Activated T-cell treated with anti-CD3 and anti-CD28 coated beads, Interleukin-2, amount 50 U/mL, for 72 hours (primary cell): ENCODE measurements around the gene FAM53B. TPM values are rescaled to one million over a fixed set of nuclear protein-coding genes. Genes with fewer than 3 reads are reported as not detected.

Source experiments
- ATAC-seq, 2 donors: fragments of 150-1000 bp; cut with Tn5 transposase; replicated peaks in 1 of 2; 2 replicates each; pipeline ENCODE4 v1.10.0; 2021; ENCODE audit warnings: moderate library complexity in 2 of 2, mild to moderate bottlenecking in 1 of 2
- DNase-seq, 2 donors: peaks; one replicate each; pipeline ENCODE4 v3.0.0; 2021 to 2022; ENCODE audit warnings: mixed read lengths in 1 of 2
- H3K27ac Mint-ChIP-seq: one replicate; pipeline ENCODE4 v1.8.0; 2022; ENCODE audit warnings: mild to moderate bottlenecking, moderate library complexity, mixed read lengths
- H3K27me3 Mint-ChIP-seq: one replicate; pipeline ENCODE4 v1.8.0; 2022; ENCODE audit warnings: low read depth, mixed read lengths
- H3K36me3 Mint-ChIP-seq, 2 donors: one replicate each; pipeline ENCODE4 v1.8.0; 2022; ENCODE audit warnings: mixed read lengths in 2 of 2, mild to moderate bottlenecking in 1 of 2; ENCODE audit not compliant: insufficient read depth in 2 of 2
- H3K4me1 Mint-ChIP-seq: one replicate; pipeline ENCODE4 v1.8.0; 2022; ENCODE audit warnings: low read depth, mixed read lengths
- H3K4me3 Mint-ChIP-seq, 2 donors: one replicate each; pipeline ENCODE4 v1.8.0; 2022; ENCODE audit warnings: mild to moderate bottlenecking in 2 of 2, mixed read lengths in 2 of 2, moderate library complexity in 2 of 2
- H3K9me3 Mint-ChIP-seq, 2 donors: one replicate each; pipeline ENCODE4 v1.8.0; 2022; ENCODE audit warnings: mixed read lengths in 2 of 2
- total RNA-seq, 2 donors: library from RNA; stranded (reverse); gene quantifications; one replicate each; pipeline ENCODE4 v1.2.3, GENCODE V29; 2022

The FAM53B gene
- total RNA-seq, 2 donors from 2014 or later = 30.0 to 37.7 TPM

DNA sequence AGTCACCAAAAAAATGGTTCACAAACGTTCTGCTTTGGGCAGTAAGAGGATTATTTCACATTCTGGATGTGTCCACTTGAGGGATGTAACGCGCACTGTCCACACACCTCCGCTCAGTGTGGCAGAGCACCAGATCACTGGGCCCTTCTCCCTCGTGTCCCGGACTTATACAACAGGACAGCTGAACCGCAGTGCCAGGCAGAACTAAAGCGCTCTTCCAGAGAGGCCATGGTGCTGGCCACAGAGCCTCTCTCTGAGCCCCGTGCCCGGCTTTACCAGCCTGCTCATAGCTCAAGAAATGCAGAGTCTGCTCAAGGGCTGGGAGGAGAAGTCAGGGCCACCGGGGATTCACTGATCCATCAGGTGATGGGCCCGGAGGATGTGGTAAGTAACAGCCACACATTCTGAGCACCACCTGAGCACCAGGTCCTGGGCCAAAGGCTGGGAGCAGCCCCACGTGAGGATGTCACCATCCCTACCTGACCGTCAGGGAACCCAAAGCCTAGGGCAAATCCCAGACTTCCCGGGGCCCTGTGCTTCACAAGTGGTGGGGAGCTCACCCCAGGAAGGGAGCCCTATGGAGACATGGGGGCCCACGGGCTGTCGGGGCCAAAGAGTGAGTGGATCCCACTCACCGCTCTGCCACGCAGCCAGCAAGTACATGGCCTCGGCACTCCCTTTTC lies 74.9 kb downstream of the FAM53B start:
- Mint-ChIP-seq H3K27me3 (no peaks in the 10 kb centered on the region), H3K9me3 (no peaks in the 10 kb centered on the region), H3K36me3 (no peaks in the 10 kb centered on the region), H3K4me3 (no peak overlapping the region), H3K4me1 (peaks cover 42% of the 10 kb centered on the region), H3K27ac (no peak overlapping the region)
- no peak for DNase-seq
- ATAC-seq = no peak

DNA sequence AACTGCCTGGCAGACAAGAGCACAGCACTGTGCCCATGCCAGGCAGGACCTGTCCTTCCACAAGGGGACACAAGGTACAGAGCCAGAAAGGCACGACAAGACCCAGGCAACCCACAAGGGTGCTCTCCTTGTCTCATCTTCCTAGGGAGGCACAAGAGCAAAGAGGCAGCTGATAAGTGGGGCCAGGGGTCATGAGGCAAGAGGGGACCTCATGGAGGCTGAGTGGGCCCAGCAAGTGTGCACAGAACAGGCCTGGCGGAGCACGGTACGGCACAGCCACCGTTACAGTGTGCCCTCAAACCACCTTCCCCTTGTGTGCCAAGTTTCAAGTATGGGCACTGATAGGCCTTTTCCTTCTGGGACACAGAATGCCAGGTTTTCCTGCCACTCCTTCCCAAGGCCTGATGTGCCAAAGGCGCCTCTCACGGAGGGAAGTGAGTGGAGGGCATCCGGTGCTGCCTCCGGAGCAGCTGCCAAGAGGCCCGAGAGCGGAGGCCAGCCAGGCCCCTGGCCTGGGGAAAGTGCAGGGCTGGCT lies 75.6 kb downstream of the FAM53B start:
- DNase-seq (no peak), ATAC-seq (no peak)
- no peaks in the 10 kb centered on the region for H3K27me3 Mint-ChIP-seq
- H3K9me3 Mint-ChIP-seq = no peaks in the 10 kb centered on the region
- peaks cover 35% of the 10 kb centered on the region for H3K4me1 Mint-ChIP-seq
- no peak overlapping the region for H3K27ac Mint-ChIP-seq
- H3K4me3 Mint-ChIP-seq = peak overlapping the region in 1 of 2 donors; percentile 5
- H3K36me3 Mint-ChIP-seq = peaks cover 0 to 1% of the 10 kb centered on the region in 2 donors

DNA sequence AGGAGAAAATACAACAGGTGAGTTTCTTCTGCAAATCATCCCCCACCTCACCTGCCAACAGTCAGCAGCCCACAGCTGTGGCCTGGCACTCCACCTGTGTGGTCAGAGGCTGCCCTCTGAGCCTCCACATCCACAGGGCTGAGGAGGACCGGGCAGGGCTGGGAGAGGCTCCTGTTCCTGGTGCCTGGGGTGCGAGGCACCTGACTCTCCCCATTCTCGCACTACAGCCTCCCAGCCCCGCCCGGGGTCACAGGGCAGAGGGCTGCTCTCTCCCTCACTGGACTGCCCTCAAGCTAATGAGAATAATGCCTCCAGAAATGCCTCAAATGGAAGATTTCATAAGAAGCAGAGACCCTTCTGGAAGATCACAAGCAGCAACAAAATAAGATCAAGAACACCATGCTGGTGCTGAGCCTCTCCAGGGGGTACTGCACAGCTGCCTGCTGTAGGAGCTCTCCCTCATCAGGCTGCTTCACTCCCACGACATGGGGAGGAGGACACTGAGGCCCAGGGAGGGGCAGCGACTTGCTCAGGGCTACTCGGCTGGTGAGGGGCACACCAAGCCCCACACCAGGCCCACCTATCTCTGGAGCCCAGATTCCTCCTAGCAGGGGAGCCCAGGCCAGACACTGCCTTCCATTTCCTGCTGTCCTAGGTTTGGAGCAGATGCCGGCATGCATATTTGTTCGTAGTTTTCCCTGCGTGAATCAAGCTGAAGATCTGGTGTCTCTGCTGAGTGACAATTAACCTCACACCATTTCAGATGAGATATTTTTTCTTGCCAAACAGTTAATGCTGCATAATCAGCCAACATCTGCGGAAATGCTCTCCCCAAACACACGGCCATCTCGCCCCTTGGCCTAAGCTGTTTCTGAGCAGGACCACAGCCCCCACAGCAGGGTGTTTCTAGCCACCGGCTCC lies 76.5 kb downstream of the FAM53B start:
- peaks cover 0 to 1% of the 10 kb centered on the region in 2 donors for H3K36me3 Mint-ChIP-seq
- H3K4me3 Mint-ChIP-seq = peak overlapping the region in 1 of 2 donors; percentile 5
- H3K27me3 Mint-ChIP-seq = no peaks in the 10 kb centered on the region
- H3K9me3 Mint-ChIP-seq = no peaks in the 10 kb centered on the region
- peaks cover 26% of the 10 kb centered on the region for H3K4me1 Mint-ChIP-seq
- ATAC-seq = no peak
- no peak overlapping the region for H3K27ac Mint-ChIP-seq
- no peak for DNase-seq

DNA sequence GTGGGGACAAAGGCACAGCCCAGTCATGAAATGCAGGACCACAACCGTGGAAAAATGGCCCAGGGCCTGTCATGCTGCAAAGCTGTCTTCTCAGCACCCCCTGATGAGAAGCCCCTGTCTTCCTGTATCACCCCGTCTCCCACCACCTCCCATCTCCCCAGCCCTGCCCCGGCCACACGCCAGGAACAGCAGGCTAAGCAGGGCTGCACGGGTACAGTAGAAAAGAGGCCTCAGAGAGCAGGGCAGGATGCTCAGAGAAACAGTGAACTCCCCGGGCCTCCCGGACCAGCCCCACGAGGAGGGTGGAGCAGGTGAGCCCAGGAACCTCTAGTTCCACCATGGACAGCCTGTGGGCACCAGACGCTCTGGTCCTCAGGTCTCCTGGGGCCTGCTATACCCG lies 77.7 kb downstream of the FAM53B start:
- H3K4me1 Mint-ChIP-seq = peaks cover 14% of the 10 kb centered on the region
- no peaks in the 10 kb centered on the region for H3K27me3 Mint-ChIP-seq
- H3K36me3 Mint-ChIP-seq = peaks cover 0 to 1% of the 10 kb centered on the region in 2 donors
- no peak overlapping the region for H3K27ac Mint-ChIP-seq
- ATAC-seq (no peak), DNase-seq (no peak)
- no peak overlapping the region for H3K4me3 Mint-ChIP-seq
- no peaks in the 10 kb centered on the region for H3K9me3 Mint-ChIP-seq

DNA sequence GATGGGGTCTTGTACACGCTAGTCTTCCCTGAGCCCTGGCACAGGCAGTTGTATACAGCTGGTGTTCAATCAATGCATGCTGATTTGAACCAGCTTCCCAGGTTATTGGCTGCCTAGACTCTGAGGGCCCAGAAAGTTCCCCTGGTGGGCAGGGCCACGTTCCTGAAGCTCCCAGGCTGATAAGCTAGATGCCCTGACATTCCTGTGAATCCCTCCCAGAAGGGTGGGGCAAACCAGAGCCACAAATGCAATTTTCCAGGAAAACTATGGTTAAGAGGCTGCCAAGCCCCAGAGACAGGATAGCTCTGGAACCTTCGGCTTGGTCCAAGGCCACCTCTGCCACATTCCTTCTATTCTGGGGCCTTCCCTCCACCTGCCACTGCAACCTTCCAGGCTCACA lies 78.2 kb downstream of the FAM53B start:
- H3K27ac Mint-ChIP-seq = no peak overlapping the region
- H3K36me3 Mint-ChIP-seq = peaks cover 0 to 1% of the 10 kb centered on the region in 2 donors
- ATAC-seq (no peak), DNase-seq (no peak)
- no peaks in the 10 kb centered on the region for H3K27me3 Mint-ChIP-seq
- H3K4me3 Mint-ChIP-seq = no peak overlapping the region
- H3K9me3 Mint-ChIP-seq = no peaks in the 10 kb centered on the region
- peaks cover 9% of the 10 kb centered on the region for H3K4me1 Mint-ChIP-seq

DNA sequence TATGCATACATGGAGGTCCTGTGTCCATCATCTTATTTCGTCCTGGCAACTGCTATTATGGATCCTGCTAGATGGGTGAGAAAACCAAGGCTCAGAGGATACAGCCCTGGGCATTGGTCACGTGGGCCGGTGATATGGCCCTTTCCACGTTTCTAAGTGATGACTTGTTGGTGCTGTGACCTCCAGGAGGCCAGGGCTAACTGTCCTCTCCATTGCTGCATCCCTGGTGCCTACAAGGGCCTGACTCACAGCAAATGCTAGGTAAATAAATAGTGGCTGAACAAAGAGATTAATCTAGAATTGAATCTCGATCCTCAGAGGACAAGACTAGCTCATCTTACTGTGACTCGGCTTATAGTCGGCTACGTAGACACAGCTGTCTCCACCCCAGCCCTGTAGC lies 78.6 kb downstream of the FAM53B start:
- no peak for ATAC-seq
- H3K4me3 Mint-ChIP-seq = no peak overlapping the region
- H3K4me1 Mint-ChIP-seq = peaks cover 5% of the 10 kb centered on the region
- no peaks in the 10 kb centered on the region for H3K27me3 Mint-ChIP-seq
- H3K36me3 Mint-ChIP-seq = peaks cover 0 to 1% of the 10 kb centered on the region in 2 donors
- no peak overlapping the region for H3K27ac Mint-ChIP-seq
- DNase-seq = no peak
- H3K9me3 Mint-ChIP-seq = no peaks in the 10 kb centered on the region

DNA sequence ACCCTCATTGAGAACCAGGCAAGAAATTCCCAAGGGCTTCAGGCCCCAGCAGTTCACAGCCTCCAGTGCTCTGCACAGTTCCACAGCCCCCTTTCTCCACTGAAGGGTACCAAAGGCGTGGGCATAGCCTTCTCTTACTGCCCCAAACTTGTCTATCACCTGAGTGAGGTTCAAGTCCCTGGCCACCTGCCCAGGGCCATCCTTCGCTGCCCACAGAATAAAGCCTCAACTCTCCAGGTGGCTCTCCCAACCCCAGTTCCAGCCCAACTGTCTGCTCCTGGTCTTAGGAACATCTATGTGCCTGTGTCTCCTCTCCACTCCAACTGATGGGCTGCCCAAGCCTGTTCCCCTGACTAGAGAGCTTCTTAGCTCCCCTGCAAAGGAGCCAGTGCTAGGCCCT lies 79.1 kb downstream of the FAM53B start:
- Mint-ChIP-seq H3K9me3 (no peaks in the 10 kb centered on the region), H3K36me3 (peaks cover 0 to 1% of the 10 kb centered on the region in 2 donors), H3K27ac (no peak overlapping the region), H3K27me3 (no peaks in the 10 kb centered on the region), H3K4me1 (peaks cover 4% of the 10 kb centered on the region), H3K4me3 (no peak overlapping the region)
- ATAC-seq = no peak
- no peak for DNase-seq

DNA sequence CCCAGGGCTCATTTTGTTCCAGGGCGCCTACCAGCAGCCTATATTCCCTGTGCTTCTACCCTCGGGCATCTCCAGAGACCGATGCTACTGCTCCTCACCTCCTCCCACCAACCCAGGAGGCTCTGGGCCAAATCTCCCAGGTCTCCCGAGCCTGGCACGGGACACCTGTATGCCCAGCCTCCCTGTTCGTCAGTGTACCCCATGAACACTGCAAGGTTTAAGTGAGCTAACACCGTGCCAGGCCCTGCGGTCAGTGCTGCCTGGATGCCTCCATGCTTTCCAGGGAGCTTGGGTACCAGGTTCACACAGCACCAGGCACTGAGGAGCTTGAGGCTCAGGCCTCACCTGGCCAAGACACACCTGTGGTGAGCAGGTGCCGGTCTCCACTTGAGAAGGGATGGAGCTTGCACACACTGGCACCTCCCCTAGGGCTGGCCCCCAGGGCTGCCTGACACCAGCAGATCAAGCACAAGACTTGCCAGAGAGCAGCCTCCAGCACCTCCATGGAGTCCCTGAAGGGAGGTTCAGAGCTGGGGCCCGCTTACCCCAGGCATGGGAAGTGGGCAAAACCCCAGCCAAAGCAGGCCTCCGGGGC lies 80.3 kb downstream of the FAM53B start:
- Mint-ChIP-seq H3K9me3 (no peaks in the 10 kb centered on the region), H3K4me1 (peaks cover 16% of the 10 kb centered on the region)
- DNase-seq = no peak

DNA sequence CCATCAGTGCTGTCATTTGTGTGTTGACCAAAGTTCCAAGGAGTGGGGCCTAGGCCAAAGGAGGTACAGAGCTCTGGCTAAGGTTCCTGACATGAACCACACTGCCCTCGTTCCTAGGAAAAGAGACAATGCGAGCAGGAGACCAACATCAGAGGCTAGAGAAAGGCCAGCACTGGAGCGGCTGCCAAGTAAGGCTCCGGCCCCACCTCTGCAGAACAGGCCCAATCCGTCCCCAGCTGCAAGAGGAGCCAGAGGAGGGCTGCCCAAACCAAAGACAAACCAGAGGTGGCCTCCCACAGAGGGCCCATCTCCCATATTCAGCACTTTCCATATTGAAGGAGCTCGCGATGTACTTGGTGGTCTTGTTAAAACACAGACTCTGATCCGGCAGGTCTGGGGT lies 81.0 kb downstream of the FAM53B start:
- Mint-ChIP-seq H3K4me3 (no peak overlapping the region), H3K36me3 (peaks cover 0 to 1% of the 10 kb centered on the region in 2 donors), H3K27me3 (no peaks in the 10 kb centered on the region), H3K27ac (no peak overlapping the region), H3K9me3 (no peaks in the 10 kb centered on the region), H3K4me1 (peaks cover 22% of the 10 kb centered on the region)
- no peak for ATAC-seq
- no peak for DNase-seq

More for the DNA sequence above, 80.3 kb downstream of the FAM53B start:
- no peaks in the 10 kb centered on the region for H3K27me3 Mint-ChIP-seq
- ATAC-seq = no peak
- H3K4me3 Mint-ChIP-seq = no peak overlapping the region
- H3K27ac Mint-ChIP-seq = no peak overlapping the region
- peaks cover 0 to 1% of the 10 kb centered on the region in 2 donors for H3K36me3 Mint-ChIP-seq

DNA sequence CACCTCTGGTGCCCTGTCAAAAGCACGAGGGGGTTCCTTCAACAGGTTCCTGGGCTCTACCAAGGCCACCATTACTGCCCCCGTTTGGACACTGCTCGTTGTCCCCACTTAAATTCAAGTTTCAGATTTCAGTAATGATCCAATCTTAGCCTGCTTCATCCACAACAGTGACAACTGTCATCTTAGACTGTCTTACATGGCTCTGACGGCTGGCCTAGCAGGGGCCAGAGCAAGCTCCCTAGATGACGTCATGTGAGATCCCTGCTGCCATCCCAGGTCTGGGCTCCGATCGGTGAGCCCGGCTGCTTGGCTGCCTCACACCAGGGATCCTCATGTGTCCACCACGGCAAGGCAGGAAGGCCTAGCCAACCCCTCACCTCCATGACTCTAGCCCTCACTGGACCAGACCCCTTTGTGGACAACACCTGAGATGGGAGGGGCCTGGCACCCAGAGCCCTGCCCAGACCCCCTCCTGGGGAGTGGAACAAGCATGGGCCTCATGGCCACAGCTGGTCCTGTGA lies 82.5 kb downstream of the FAM53B start:
- no peak for ATAC-seq
- Mint-ChIP-seq H3K4me1 (peaks cover 32% of the 10 kb centered on the region), H3K27ac (no peak overlapping the region), H3K4me3 (no peak overlapping the region), H3K9me3 (no peaks in the 10 kb centered on the region), H3K27me3 (no peaks in the 10 kb centered on the region), H3K36me3 (peaks cover 0 to 1% of the 10 kb centered on the region in 2 donors)
- no peak for DNase-seq

DNA sequence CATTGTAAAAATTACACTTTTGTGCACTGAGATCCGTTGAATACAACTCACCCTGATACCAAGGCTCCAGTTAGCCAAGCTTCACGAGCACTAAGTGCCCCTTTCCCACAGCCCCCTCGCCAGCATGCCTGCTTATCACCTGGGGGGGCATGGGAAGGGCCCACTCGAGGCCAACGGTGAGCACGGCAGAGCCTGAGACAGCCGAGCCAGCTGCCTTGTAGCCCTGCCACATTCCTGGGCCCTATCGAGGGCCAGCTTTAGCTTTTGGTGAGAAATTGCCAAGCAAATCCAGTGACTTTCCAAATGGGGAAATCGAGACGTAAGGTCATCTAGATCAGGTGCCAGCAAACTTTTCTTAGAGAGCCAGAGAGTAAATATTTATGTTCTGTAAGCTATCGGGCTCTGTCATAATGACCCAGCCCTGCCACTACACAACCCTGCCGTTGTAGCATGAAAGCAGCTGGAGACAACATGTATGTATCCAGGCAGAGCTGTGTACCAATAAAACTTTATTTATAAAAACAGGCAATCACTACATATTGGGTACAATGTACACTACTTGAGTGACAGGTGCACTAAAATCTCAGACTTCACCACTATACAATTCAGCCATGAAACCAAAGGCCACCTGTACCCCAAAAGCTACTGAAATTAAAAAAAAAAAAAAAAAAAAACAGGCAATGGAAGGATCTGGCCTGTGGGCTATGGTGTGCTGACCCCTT lies 83.6 kb downstream of the FAM53B start:
- Mint-ChIP-seq H3K9me3 (no peaks in the 10 kb centered on the region), H3K27ac (no peak overlapping the region), H3K4me1 (peaks cover 35% of the 10 kb centered on the region), H3K4me3 (no peak overlapping the region), H3K27me3 (no peaks in the 10 kb centered on the region), H3K36me3 (peaks cover 1 to 2% of the 10 kb centered on the region in 2 donors)
- ATAC-seq (no peak), DNase-seq (no peak)

DNA sequence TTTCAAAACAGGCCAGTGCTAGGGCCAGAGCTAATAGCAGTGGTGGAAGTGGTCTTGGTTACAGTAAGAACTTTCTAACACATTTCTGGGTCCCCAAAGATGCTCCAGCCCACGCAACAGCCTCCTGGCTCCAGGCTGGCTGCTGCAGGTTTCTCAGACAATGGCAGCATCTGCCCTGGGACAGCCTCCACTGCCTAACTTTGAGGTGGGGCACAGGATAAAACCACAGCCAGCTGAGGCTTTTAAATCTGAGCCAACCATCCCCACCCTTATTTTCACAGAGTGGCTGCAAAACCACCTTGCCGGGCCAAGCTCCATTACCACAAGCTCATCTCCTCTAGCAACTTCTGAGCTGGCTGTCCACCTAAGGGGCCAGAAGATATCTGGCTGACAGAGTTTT lies 84.8 kb downstream of the FAM53B start:
- Mint-ChIP-seq H3K4me3 (peak overlapping the region in 1 of 2 donors; percentile 20), H3K9me3 (no peaks in the 10 kb centered on the region), H3K27me3 (no peaks in the 10 kb centered on the region), H3K27ac (no peak overlapping the region), H3K36me3 (peaks cover 1 to 2% of the 10 kb centered on the region in 2 donors), H3K4me1 (peaks cover 46% of the 10 kb centered on the region)
- DNase-seq (no peak), ATAC-seq (no peak)
